PC-3 (cell line): Measurements from ENCODE around the gene KIF21A.

Experiments
- CTCF ChIP-seq: fragments of 300-600 bp; sonication (generic); conservative IDR thresholded peaks from 2 replicates; pipeline ENCODE4 v1.5.1; 2017; ENCODE audit warnings: antibody characterized with exemption, low read depth, mild to moderate bottlenecking, low read length
- EZH2 ChIP-seq: fragments of 300-600 bp; sonication (generic); IDR thresholded peaks from one replicate; pipeline ENCODE4 v1.6.1; 2017; ENCODE audit warnings: antibody characterized with exemption, mild to moderate bottlenecking, low read length; ENCODE audit not compliant: unreplicated experiment
- EZH2phosphoT487 ChIP-seq: fragments of 300-600 bp; sonication (generic); IDR thresholded peaks from 2 replicates; pipeline ENCODE4 v1.6.1; 2018; ENCODE audit warnings: mild to moderate bottlenecking, antibody characterized with exemption, low read length, borderline replicate concordance

- TF ChIP-seq CTCF: no peak
- TF ChIP-seq EZH2: no peak
- TF ChIP-seq EZH2phosphoT487: no peak
Measured at GRCh38 chr12:39429809-39430208, 13.1 kb downstream of the KIF21A start.
